Stimulated activated CD8-positive, alpha-beta memory T cell treated with anti-CD3 and anti-CD28 coated beads, Interleukin-12 subunit alpha, Interleukin-12 subunit beta, amount 100 ng/mL, for 1 hour (primary cell): Measurements from ENCODE around the gene ZNF182.
"Not testable (repeated sequence)": the region's sequence is repeated elsewhere in the genome, so short reads cannot be mapped to it uniquely, and the experiment has no call there.

Experiments used
- DNase-seq: peaks from one replicate; pipeline ENCODE4 v3.0.0-alpha.2; 2020; ENCODE audit warnings: low read depth

The ZNF182 gene

DNA sequence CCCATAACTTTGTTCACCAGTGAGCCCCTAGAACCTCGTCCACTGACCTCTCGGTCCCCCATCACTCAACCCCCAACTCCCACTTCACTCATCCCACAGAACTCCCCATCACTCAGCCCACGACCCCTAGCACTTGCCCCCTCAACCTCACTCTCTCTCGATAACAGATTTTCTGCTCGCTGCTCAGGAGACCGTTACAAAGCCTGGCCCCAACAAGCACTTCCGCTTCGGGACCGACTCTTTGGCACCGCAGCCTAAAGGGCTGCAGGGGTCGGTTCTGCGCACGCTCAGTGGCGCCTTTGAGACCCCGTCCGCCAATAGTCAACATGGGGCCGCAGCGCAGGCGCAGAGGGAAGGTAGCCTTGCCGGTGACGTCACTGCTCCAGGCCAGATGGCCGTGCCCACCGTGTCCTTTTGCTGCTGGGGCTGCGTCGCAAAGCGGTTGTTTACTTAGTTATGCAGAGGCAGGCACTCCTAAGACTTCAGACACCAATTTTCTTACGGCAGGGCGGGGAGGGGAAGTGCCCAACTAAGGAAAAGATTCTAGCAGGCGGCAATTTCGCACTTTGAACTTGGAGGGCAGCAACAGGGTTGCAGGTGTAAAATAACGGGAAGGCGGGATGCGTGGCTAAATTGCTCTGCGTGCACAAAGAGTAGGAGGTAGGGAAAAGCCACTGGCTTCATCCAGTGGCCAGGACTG lies at the start of gene ZNF182:
Gene ZNF182, minus strand, starts transcription at position 232 of the 700 bp plus-strand sequence. CDS start 1,380 bp downstream, outside the sequence.
- DNase-seq = peak; percentile 87

DNA sequence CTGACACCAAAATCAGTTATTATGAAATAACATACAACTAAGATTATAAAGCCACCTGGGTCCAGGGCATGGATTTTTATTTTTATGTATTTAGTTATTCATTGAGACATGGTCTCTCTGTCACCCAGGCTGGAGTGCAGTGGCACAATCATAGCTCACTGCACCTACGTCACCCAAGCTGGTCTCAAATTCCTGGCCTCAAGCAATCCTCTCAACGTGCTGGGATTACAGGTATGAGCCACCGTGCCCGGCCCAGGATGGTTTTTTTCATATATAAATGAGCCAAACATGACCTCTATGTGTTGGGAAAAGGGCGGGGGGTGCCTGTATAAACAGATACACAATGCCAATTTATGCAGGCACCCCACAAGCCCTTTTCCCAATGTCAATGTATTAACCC lies 43.1 kb upstream of the ZNF182 start:
- no peak for DNase-seq

DNA sequence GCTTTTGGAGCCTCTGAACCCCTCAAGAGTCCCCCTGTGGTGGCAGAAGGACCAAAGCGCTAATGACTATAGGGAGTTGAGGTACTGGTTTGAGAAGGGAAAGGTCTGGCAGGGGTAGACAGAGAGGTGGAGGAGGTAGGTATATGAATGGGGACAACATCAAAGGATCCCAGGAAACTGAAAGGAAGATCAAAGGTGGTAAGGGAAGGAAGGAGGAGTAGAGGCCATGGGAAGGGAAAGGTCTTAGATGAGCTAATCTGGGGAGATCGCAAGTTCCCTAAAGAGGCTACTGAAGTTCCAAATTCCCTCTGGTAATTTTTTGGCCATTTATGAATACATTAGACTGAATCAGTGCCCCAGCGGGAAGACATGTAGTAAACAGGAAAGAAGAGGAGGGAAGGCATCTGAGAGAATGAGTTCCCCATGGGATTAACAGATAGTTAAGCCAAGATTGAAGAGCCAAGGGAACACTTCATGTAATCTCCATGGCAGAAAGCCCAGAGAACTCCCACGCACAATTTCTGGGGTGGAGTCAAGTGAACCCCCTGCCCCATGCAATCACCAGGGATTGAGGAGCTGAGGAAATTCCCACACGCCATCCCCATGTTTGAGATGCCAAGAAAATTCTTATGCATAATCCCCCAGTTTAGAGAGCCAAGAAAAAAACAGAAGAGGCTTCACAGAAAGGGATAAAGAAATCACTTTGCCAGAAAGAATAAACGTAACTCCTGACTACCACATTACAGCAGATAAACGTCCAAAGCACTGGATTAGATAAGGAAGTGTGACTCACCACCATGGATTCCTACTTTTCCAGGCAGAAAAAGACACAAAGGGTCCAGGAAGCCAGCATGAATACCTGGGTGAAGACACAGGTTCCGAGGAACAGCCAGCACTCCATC lies 41.9 kb upstream of the ZNF182 start:
- no peak for DNase-seq

DNA sequence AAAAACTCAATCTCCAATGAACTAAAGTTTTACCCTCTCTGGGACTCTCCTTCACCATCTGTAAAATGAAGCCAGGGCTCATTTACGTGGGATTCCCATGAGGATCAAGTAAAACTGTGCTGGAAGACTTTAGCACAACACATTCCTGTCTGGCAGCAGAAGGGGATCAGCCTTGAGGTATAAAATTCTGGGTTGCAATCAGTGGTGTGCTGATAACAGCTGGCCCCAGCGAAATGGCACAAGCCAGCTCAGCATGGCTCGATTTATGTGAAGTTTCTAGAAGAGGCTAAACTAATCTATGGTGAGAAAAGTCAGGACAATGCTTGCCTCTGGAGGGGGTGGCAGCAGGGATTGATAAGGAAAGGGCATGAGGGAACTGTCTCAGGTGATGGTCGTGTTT lies 39.3 kb upstream of the ZNF182 start:
- DNase-seq = no peak

DNA sequence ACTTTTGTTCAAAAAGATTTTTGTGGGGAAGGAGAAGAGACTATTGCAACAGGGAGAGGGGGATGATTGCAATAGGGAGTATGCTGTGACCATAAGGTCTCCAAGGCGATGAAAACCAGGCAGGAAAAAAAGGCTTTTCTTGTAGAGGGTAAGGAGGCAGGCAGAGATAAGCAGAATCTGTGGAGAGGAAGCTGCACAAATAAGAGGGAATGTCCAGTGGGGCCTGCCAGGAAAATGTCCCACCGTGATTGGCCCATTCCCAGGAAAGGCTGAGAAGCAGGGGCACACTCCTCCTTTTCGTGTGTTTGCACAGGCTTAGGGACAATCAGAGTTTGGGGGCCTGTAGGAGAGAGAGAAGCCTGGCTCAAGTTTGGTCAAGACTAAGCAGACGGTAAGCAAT lies 32.1 kb upstream of the ZNF182 start:
- no peak for DNase-seq

DNA sequence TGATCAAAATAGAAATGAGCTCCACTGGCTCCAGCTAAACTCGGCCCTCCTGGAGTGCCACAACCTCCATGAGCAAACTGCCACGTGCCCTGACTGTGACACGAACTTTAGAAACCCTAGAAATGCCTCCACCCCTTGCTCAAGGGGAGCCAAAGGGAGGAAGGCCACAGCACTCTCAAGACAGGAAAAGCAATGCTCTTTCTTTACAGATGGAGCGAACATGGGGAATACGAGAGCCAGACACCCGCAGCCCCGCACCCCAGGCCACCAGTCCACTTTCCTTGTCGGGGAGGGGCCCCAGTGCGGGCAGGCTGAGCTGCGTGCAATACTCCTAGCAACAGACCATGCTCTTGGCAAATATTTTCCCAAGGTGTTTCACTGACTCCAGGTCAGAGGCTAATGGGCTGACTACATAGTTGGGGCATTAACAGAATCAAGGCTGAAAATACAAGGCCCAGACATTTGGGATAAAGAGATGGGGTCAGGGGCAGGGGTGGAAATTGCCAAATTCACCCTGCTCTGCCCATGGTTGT lies 26.9 kb upstream of the ZNF182 start:
- DNase-seq = not testable (repeated sequence)

DNA sequence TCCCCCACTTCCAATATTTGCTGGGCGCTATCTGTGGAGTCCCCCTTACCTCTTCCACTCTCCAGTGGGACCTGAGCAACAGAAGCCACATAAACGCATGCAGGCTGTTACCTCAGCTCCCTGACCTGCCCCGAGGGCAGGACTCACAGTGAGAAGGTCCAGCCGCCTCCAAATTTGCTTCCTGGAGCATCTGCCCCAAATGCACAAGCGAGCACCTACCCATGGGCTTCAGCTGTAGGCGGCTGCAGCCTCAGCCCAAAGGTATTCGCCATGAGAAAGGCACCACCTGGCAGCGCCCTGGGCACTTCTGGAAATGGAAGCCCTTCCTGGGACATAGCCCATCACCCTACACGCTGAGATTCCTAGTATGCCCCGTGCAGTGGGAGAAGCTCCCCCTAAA lies 26.4 kb upstream of the ZNF182 start:
- no peak for DNase-seq

DNA sequence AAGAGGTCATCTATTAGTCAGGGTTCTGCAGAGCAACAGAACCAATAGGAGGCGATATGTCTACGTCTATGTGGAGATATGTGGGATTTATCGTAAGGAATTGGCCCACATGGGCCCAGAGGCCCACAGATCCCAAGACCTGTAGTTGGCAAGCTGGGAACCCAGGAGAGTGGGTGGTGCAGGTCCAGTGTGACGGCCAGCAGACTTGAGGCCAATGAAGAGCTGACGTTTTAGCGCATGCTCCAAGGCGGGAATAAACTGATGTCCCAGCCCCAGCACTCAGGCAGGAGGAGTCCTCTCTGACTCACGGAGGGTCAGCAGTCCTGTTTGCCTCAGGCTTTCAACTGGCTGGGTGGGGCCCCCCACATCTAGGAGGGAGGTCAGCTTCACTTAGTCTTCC lies 24.3 kb upstream of the ZNF182 start:
- DNase-seq = no peak

DNA sequence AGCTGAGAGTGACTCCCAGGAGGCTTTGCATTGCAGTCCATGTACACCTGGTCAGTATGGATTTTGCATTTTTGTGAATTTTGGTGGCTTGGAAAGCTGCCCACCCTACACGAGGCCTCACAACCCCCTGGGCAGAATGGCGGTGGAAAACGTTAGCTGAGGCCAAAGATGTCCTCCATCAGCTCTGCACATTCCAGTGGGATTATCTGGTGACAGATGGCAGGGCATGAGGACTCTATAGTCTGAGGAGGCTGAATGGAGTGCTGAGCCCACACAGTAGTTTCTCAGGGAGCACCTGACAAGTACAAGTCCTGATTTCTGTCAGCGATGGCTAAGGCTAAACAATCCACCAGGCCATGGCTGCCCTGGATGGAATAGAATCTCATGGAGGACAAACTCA lies 23.8 kb upstream of the ZNF182 start:
- not testable (repeated sequence) for DNase-seq

DNA sequence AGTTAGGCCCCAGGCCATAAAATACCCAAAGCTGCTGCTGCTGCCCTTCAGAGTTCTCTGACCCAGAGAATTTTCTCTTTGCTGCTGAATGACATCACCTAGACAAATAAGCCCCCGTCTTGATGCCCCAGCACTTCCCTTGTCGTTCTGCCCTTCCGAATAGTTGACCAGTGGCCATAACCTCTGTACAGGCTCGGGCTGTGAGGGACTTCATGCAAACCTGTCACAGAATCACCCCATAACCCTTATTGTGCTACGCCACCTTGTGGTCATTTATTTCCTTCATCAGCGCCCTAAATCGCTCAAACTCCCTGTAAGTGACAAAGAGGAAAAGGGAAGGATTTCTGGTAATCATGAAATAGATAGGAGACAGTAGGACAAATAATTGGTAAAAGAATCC lies 21.8 kb upstream of the ZNF182 start:
- DNase-seq = no peak

DNA sequence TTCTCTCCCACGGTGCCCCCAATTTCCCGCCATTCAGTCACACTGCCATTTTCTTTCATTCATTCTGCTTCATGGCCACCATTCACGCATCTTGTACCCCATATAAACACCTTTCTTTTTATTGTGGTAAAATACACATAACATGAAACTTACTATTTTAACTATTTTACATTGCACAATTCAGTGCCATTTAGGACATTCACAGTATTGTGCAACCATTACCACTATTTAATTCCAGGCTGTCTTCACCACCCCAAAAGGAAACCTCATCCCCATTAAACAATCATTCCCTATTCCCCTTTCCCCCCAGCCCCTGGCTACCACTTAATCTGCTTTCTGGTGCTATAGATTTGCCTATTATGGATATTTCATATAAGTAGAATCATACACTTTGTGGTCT lies 18.9 kb upstream of the ZNF182 start:
- DNase-seq = no peak

DNA sequence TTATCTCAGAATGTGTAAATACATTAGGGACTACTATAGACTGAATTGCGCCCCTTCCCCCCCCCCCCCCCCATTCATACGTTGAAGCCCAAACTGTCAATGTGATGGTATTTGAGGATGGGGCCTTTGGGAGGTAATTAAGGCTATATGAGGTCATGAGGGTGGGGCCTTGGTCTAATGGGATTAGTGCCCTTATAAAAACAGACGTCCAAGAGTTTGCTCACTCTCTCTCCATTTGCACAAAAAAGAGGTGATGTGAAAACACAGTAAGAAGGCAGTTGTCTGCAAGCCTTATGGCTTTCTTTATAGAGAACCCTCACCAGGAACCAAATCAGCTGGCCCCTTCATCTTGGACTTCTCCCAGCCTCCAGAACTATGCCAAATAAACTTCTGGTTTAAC lies 18.3 kb upstream of the ZNF182 start:
- no peak for DNase-seq

DNA sequence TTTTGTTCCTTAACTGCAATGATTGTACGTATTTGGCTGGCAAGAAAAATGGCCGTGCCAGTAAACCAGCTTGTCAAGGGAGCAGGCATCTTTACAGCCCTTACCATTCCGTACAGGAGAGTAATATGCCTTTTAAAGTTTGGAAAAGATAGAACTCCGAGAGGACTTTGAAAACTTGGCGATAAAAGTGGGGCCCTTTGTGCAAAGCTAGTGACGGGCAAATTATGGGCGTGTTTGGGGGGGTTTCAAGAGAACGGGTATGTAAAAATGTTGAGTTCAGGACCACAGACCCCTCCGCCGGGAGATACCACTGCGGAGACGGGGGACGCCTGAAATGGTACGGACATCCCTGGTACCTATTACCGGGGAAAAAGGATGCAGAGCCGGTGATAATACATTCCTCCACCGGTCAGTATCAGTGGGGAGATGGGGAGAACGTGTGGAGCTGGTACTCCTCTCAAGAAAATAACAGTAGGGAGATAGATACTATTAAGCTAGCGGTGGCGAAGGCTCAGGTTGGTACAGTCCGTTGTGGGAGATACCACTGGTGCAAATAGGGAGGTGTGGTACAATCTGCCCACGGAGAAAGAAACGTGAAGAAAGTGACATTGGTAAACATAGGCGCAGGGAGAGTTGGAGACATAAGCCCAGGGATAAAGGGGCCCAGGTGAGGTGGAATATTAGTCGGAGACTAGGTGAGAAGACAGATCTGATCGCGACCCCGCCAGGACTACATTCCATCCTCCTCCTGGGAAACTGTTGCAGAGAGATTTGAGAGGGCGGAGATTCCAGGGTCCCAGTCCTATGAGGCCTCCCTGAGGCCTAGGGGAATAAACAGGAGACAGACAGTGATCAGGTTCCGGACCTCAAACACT lies 17.5 kb upstream of the ZNF182 start:
- DNase-seq = peak; percentile 44

DNA sequence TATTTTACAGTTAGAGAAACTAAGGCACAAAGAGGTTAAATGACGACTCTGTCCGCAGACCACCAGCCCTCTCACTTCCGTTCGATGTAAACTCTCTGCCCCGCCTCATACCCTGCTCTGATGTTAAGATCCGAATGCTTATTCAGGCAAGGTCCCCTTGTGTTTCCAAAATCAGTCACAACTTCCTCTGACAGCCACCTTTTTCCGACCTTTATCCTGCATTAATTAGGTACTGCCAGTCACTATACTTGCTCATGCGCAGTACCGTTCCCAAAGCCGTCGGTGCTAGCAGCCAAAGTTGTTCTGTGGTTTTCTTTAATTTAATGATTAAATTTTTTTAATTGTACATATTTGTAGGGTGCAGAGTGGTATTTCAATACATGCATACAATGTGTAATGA lies 16.7 kb upstream of the ZNF182 start:
- DNase-seq = not testable (repeated sequence)

DNA sequence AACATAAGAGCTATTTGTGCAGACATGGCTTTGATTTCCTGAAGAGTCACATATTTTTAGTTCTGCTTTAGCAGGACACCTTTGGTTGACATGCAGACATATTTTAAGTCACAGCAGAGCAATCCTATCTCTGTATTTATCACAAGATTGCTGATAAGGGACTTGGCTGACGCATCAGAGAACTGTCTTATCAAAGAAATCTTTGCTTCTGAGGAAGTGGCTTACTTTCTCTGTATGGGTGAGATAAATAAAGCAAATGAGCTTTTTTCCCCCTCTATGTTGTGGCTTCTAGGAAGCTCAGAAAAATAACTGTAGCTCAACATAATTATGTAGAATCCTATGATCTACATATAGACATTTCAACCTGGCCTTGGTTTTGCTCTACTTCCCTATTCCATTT lies 16.1 kb upstream of the ZNF182 start:
- not testable (repeated sequence) for DNase-seq

DNA sequence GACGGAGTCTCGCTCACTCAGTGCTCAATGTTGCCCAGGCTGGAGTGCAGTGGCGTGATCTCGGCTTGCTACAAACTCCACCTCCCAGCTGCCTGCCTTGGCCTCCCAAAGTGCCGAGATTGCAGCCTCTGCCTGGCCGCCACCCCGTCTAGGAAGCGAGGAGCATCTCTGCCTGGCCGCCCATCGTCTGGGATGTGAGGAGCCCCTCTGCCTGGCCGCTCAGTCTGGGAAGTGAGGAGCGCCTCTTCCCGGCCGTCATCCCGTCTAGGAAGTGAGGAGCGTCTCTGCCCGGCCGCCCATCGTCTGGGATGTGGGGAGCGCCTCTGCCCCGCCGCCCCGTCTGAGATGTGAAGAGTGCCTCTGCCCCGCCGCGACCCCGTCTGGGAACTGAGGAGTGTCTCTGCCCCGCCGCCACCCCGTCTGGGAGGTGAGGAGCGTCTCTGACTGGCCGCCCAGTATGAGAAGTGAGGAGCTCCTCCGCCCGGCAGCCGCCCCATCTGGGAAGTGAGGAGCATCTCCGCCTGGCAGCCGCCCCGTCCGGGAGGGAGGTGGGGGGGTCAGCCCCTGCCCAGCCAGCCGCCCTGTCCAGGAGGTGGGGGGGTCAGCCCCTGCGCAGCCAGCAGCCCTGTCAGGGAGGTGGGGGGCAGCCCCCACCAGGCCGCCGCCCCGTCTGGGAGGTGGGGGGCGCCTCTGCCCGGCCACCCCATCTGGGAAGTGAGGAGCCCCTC lies 13.0 kb upstream of the ZNF182 start:
- DNase-seq = not testable (repeated sequence)

DNA sequence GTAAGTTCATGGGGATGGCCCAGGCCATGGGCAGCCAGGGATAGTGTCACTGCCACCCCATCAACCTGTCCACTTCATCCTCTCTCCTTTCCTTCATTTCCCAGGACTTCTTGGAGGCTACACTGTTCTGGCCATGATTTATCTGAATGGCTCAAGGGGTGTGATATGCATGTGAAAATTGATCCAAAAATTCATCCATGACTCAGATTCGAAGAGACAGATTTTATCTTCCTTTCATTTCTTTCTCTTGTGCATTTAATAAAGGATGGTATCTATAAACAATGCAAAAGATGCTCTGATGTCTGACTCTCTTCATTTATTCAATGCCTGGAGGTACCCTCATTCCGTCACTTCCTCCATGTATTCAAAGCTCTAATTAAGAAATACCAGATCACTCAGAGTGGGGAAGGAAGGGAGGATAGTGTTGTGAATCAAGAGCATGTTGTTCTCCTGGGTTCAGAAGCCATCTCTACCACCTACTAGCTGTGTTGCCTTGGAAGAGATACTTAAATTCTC lies 5.7 kb upstream of the ZNF182 start:
- DNase-seq = not testable (repeated sequence)

DNA sequence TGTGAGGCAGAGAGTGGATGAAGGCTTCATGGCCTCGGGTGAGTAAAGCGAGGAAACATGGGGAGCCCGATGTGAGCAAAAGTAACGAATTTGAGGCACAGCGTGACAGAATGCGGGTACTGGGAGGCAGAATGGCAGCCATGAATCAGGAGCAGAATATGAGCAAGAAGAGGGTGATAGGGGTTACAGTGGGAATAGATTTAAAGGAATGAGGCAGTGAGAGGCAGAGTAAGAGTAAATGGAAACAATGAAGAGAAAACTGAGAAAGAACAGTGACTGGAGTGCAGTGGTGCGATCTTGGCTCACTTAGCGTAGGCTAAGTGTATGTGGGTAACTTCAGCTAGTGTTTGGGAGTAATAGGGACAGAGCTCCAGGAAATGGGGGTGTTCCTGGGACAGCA lies 2.9 kb upstream of the ZNF182 start, which contains the start of gene SPACA5:
Gene SPACA5, plus strand, starts transcription at position 301 of the 400 bp plus-strand sequence. CDS start 815 bp downstream, outside the sequence.
- not testable (repeated sequence) for DNase-seq

DNA sequence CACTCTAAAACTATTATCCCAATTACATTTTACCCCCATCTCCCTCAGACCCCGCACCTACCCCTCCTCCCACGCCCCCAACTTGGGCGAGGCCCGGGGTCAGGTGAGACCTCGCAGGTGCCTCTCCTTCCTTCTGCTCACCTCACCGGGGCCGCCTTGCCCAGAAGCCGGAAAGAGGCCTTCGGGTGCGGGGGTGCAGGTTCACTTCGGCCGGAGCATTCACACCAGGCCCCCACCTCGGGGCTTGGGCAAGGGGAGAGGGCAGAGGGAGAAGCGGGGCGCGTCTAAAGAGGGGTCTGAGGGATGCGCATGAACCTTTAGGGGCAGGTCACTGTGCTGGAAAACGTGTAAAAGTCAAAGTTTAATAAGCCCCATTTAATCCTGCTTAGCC lies 427 bp downstream of the ZNF182 start:
- no peak for DNase-seq

DNA sequence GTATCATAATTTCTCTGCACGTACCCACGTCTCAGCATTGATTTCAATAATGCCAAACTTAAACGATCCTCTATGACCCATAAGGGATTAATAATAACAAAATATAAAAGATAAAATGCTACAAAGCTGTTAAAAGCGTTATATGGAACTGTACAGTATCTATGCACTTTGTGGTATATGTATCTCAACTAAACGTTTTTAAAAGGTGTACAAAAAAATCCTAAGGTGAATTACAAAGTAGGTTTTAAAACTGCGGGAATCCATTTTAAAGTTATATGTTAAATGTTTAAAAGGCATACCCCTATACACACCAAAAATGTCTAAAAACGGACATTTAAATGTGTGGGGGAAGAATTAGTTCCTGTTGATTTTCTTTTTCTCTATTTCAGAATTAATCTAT lies 860 bp downstream of the ZNF182 start:
- DNase-seq = no peak

DNA sequence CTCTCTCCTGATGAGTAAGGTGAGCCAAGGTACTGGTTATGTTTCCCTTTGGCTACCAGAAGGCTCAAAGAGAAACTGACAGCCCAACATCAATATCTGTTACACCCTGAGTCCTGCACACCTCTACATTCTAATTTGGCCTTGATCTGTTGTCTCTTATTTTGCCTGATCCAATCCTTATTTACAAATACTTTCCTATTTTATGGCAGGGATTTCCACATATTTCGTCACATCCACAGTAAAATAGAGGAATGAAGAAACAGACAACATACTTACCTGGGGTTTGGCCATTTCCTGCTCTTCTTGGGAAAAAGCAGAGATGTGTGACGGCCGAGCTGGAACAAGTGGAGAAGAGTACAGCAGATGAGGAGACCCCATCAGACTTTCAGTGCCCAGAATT lies 1.5 kb downstream of the ZNF182 start:
- no peak for DNase-seq
